WTC11 (cell line): ENCODE results near the gene EIF4B. TPM values are rescaled to one million over a fixed set of nuclear protein-coding genes. Genes with fewer than 3 reads are reported as not detected.

Experiments used
- ATAC-seq: fragments of 200-7000 bp; cut with Tn5 transposase; 2 replicates; pipeline ENCODE4 v1.10.0; 2021; ENCODE audit warnings: mild to moderate bottlenecking, moderate library complexity
- CTCF ChIA-PET: fragments of 300-600 bp; sonication (Branson Sonifier 250); formaldehyde crosslinking; loops from one replicate; lab custom pipeline; 2021; ENCODE audit warnings: antibody characterized with exemption; lab: Charles Lee
- POLR2A ChIA-PET: fragments of 350-600 bp; sonication (Branson Sonifier 250); formaldehyde crosslinking; loops from one replicate; lab custom pipeline; 2021; ENCODE audit warnings: antibody characterized with exemption; lab: Charles Lee
- DNase-seq: peaks from one replicate; pipeline ENCODE4 v3.0.0; 2021; ENCODE audit warnings: low spot score
- H3K27ac Mint-ChIP-seq: 2 replicates; pipeline ENCODE4 v1.8.0; 2021; ENCODE audit warnings: mixed read lengths
- H3K27me3 Mint-ChIP-seq: 2 replicates; pipeline ENCODE4 v1.8.0; 2021; ENCODE audit warnings: low read depth, mild to moderate bottlenecking, moderate library complexity, mixed read lengths
- H3K36me3 Mint-ChIP-seq: 2 replicates; pipeline ENCODE4 v1.8.0; 2021; ENCODE audit warnings: mixed read lengths
- H3K4me1 Mint-ChIP-seq: 2 replicates; pipeline ENCODE4 v1.8.0; 2022; ENCODE audit warnings: mixed read lengths
- H3K4me3 Mint-ChIP-seq: 2 replicates; pipeline ENCODE4 v1.8.0; 2021; ENCODE audit warnings: mild to moderate bottlenecking, moderate library complexity, mixed read lengths
- H3K9me3 Mint-ChIP-seq: 2 replicates; pipeline ENCODE4 v1.8.0; 2021; ENCODE audit warnings: mixed read lengths
- CBFB ChIP-seq: sonication (generic); formaldehyde crosslinking; IDR thresholded peaks from 2 replicates; pipeline ENCODE4 v1.8.1; 2022; ENCODE audit warnings: mild to moderate bottlenecking, low read depth, missing genetic modification reagents
- ELF4 ChIP-seq: sonication (generic); formaldehyde crosslinking; IDR thresholded peaks from 2 replicates; pipeline ENCODE4 v1.8.1; 2022; ENCODE audit warnings: low read depth, mild to moderate bottlenecking, moderate library complexity, missing genetic modification reagents
- FOXK1 ChIP-seq: sonication (generic); formaldehyde crosslinking; IDR thresholded peaks from 2 replicates; pipeline ENCODE4 v1.8.0; 2022; ENCODE audit warnings: mild to moderate bottlenecking, moderate library complexity, missing genetic modification reagents
- GABPB1 ChIP-seq: sonication (generic); formaldehyde crosslinking; IDR thresholded peaks from 2 replicates; pipeline ENCODE4 v1.8.1; 2023; ENCODE audit warnings: mild to moderate bottlenecking, missing genetic modification reagents
- NR3C1 ChIP-seq: sonication (generic); formaldehyde crosslinking; conservative IDR thresholded peaks from 2 replicates; pipeline ENCODE4 v1.8.1; 2023; ENCODE audit warnings: low read depth, mild to moderate bottlenecking, missing genetic modification reagents
- TCF7 ChIP-seq: sonication (generic); formaldehyde crosslinking; IDR thresholded peaks from 2 replicates; pipeline ENCODE4 v1.8.0; 2022; ENCODE audit warnings: mild to moderate bottlenecking, low read depth, missing genetic modification reagents, moderate library complexity
- ZBTB21 ChIP-seq: sonication (generic); formaldehyde crosslinking; IDR thresholded peaks from 2 replicates; pipeline ENCODE4 v1.8.1; 2023; ENCODE audit warnings: mild to moderate bottlenecking, missing genetic modification reagents, borderline replicate concordance
- ZNF121 ChIP-seq: sonication (generic); formaldehyde crosslinking; IDR thresholded peaks from 2 replicates; pipeline ENCODE4 v1.8.0; 2023; ENCODE audit warnings: missing genetic modification reagents
- total RNA-seq: library from RNA; stranded (reverse); gene quantifications from 3 replicates; pipeline ENCODE4 v1.2.3, GENCODE V29; 2021
- TF ChIP-seq, protein P1 (sequence below): sonication (generic); formaldehyde crosslinking; IDR thresholded peaks from 2 replicates; pipeline ENCODE4 v1.8.1; 2022; ENCODE audit warnings: missing genetic modification reagents, borderline replicate concordance
- TF ChIP-seq, protein P2 (sequence below): sonication (generic); formaldehyde crosslinking; IDR thresholded peaks from 2 replicates; pipeline ENCODE4 v1.8.0; 2022; ENCODE audit warnings: mild to moderate bottlenecking, missing genetic modification reagents
- TF ChIP-seq, protein P3 (sequence below): sonication (generic); formaldehyde crosslinking; IDR thresholded peaks from 2 replicates; pipeline ENCODE4 v1.8.1; 2023; ENCODE audit warnings: mild to moderate bottlenecking, missing genetic modification reagents, moderate library complexity
- TF ChIP-seq, protein P4 (sequence below): sonication (generic); formaldehyde crosslinking; IDR thresholded peaks from 2 replicates; pipeline ENCODE4 v1.8.1; 2023; ENCODE audit warnings: mild to moderate bottlenecking, missing genetic modification reagents
- TF ChIP-seq, protein P5 (sequence below): fragments of 200-600 bp; IDR thresholded peaks from 2 replicates; pipeline ENCODE4 v1.8.0; 2022; ENCODE audit warnings: antibody characterized with exemption
- TF ChIP-seq, protein P6 (sequence below): fragments of 250-450 bp; sonication (Bioruptor Pico); IDR thresholded peaks from 2 replicates; pipeline ENCODE4 v1.9.0; 2021; ENCODE audit warnings: moderate library complexity, mild to moderate bottlenecking, inconsistent platforms, borderline replicate concordance
- TF ChIP-seq, protein P7 (sequence below): sonication (generic); formaldehyde crosslinking; IDR thresholded peaks from 2 replicates; pipeline ENCODE4 v1.8.1; 2023; ENCODE audit warnings: mild to moderate bottlenecking, moderate library complexity, missing genetic modification reagents
- TF ChIP-seq, protein P8 (sequence below): sonication (generic); formaldehyde crosslinking; IDR thresholded peaks from 2 replicates; pipeline ENCODE4 v1.8.0; 2022; ENCODE audit warnings: missing genetic modification reagents

The EIF4B gene
- total RNA-seq, 1 experiment from 2014 or later, result 730 TPM

DNA sequence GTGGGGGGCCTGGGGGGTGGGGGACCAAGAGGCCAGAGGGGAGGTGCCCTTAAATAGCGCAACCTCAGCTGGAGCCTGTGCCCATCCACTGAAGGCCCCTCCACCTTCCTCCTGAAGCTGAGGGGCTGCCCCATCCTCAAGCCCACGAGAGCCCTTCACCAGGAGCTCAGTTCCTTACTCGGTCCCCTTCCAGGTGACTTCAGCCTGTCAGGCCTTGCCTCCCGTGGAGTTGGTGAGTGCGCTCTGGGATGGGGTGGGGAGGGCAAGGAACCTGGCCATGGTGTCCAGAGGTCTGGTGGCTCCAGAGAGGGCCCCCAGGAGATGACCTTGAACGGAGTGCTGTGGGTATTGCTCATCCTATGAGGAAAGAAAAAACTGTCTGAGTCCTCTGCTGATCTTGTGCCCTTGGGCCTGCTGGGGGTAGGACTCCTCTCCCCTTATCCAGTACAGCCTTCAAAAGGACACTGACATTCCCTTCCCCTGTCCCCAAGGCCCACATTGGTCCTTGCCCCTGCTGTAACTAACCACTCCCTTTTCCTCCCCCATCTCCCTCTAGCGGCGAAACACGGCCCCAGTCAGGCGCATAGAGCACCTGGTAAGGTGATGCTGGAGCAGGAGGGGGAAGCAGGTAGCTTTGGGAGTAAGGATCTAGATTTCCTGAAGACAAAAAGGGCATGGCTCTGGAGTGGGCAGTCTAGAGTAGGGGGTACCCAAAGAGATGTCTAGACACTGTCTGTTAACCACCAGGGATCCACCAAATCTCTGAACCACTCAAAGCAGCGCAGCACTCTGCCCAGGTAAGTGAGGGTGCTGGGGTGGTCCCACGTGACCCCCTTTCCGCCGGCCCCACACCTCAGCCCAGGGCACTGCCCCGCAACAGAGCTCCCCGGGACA lies 47.2 kb downstream of the EIF4B start:
- ATAC-seq (peak; percentile 59), DNase-seq (peak; percentile 91)
- TF ChIP-seq, protein P1, sequence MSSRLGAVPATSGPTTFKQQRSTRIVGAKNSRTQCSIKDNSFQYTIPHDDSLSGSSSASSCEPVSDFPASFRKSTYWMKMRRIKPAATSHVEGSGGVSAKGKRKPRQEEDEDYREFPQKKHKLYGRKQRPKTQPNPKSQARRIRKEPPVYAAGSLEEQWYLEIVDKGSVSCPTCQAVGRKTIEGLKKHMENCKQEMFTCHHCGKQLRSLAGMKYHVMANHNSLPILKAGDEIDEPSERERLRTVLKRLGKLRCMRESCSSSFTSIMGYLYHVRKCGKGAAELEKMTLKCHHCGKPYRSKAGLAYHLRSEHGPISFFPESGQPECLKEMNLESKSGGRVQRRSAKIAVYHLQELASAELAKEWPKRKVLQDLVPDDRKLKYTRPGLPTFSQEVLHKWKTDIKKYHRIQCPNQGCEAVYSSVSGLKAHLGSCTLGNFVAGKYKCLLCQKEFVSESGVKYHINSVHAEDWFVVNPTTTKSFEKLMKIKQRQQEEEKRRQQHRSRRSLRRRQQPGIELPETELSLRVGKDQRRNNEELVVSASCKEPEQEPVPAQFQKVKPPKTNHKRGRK (CRISPR knock-in tag), result no peak
- TF ChIP-seq ELF4 (no peak), CBFB (no peak), FOXK1 (0 out of 2 replicates have a peak, but pooled peaks have one; percentile 42)
- TF ChIP-seq, protein P2, sequence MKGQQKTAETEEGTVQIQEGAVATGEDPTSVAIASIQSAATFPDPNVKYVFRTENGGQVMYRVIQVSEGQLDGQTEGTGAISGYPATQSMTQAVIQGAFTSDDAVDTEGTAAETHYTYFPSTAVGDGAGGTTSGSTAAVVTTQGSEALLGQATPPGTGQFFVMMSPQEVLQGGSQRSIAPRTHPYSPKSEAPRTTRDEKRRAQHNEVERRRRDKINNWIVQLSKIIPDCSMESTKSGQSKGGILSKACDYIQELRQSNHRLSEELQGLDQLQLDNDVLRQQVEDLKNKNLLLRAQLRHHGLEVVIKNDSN (CRISPR knock-in tag), result peak; percentile 74
- TF ChIP-seq, protein P3, sequence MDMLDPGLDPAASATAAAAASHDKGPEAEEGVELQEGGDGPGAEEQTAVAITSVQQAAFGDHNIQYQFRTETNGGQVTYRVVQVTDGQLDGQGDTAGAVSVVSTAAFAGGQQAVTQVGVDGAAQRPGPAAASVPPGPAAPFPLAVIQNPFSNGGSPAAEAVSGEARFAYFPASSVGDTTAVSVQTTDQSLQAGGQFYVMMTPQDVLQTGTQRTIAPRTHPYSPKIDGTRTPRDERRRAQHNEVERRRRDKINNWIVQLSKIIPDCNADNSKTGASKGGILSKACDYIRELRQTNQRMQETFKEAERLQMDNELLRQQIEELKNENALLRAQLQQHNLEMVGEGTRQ, result peak; percentile 85
- TF ChIP-seq, protein P4, sequence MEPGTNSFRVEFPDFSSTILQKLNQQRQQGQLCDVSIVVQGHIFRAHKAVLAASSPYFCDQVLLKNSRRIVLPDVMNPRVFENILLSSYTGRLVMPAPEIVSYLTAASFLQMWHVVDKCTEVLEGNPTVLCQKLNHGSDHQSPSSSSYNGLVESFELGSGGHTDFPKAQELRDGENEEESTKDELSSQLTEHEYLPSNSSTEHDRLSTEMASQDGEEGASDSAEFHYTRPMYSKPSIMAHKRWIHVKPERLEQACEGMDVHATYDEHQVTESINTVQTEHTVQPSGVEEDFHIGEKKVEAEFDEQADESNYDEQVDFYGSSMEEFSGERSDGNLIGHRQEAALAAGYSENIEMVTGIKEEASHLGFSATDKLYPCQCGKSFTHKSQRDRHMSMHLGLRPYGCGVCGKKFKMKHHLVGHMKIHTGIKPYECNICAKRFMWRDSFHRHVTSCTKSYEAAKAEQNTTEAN, result 0 out of 2 replicates have a peak, but pooled peaks have one; percentile 38
- TF ChIP-seq, protein P5, sequence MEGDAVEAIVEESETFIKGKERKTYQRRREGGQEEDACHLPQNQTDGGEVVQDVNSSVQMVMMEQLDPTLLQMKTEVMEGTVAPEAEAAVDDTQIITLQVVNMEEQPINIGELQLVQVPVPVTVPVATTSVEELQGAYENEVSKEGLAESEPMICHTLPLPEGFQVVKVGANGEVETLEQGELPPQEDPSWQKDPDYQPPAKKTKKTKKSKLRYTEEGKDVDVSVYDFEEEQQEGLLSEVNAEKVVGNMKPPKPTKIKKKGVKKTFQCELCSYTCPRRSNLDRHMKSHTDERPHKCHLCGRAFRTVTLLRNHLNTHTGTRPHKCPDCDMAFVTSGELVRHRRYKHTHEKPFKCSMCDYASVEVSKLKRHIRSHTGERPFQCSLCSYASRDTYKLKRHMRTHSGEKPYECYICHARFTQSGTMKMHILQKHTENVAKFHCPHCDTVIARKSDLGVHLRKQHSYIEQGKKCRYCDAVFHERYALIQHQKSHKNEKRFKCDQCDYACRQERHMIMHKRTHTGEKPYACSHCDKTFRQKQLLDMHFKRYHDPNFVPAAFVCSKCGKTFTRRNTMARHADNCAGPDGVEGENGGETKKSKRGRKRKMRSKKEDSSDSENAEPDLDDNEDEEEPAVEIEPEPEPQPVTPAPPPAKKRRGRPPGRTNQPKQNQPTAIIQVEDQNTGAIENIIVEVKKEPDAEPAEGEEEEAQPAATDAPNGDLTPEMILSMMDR, result peak; percentile 79
- Mint-ChIP-seq H3K36me3 (peaks cover 7% of the 10 kb centered on the region), H3K27me3 (peaks cover 36% of the 10 kb centered on the region), H3K27ac (peak overlapping the region; percentile 98), H3K9me3 (no peaks in the 10 kb centered on the region), H3K4me1 (peaks cover 39% of the 10 kb centered on the region), H3K4me3 (peak overlapping the region; percentile 94)
- ChIA-PET POLR2A (interaction anchor here (0.6 to 1.9 kb wide), 3 partner anchors 12 to 313 kb away, joined by 4 to 10 read pairs (median 4); partner anchors contain the start of gene EIF4B), CTCF (interaction anchor here (0.6 to 5.6 kb wide), 40 partner anchors 10 to 1387 kb away, joined by 3 to 151 read pairs (median 4); partner anchors contain the start of genes AAAS, CSAD, EIF4B and IGFBP6)

DNA sequence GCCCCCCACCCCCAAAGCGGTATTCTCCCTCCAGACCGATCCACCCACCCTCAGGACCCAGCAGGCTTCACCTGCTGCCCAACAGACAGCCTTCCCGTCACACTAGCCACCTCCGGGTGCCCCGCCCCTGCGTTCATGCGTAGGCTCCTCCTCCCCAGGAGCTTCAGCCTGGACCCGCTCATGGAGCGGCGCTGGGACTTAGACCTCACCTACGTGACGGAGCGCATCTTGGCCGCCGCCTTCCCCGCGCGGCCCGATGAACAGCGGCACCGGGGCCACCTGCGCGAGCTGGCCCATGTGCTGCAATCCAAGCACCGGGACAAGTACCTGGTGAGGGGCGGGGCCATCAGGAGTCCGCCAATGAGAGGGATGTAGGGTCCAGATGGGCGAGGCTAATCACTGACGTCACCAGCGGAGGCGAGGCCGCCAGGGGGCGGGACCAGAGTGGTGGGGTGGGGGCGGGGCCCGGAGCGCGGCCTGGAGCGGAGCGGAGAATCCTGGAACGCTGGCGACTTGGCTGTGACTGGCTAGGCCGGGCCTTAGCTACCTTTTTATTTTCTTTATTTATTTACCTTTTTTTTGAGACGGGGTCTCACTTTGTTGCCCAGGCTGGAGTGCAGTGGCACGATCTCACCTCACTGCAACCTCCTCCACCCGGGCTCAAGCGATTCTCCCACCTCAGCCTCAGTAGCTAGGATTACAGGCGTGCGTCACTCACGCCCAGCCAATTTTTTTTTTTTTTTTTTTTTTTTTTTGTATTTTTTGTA lies 48.0 kb downstream of the EIF4B start:
- Mint-ChIP-seq H3K4me3 (peak overlapping the region; percentile 94), H3K27me3 (peaks cover 40% of the 10 kb centered on the region), H3K36me3 (peaks cover 7% of the 10 kb centered on the region), H3K27ac (peak overlapping the region; percentile 98), H3K4me1 (peaks cover 30% of the 10 kb centered on the region), H3K9me3 (no peaks in the 10 kb centered on the region)
- peak; percentile 75 for ATAC-seq
- CTCF ChIA-PET, result interaction anchor here (0.6 to 5.6 kb wide), 44 partner anchors 8 to 1387 kb away, joined by 3 to 151 read pairs (median 4); partner anchors contain the start of genes AAAS, CSAD, EIF4B and IGFBP6
- peak; percentile 97 for DNase-seq
- POLR2A ChIA-PET, result interaction anchor here (0.7 to 1.9 kb wide), 5 partner anchors 9 to 48 kb away, joined by 3 to 10 read pairs (median 3); partner anchors contain the start of genes EIF4B and SPRYD3
- 0 out of 2 replicates have a peak, but pooled peaks have one; percentile 46 for TF ChIP-seq ZBTB21
- TF ChIP-seq TCF7 (CRISPR knock-in tag), result no peak
- TF ChIP-seq, protein P6, sequence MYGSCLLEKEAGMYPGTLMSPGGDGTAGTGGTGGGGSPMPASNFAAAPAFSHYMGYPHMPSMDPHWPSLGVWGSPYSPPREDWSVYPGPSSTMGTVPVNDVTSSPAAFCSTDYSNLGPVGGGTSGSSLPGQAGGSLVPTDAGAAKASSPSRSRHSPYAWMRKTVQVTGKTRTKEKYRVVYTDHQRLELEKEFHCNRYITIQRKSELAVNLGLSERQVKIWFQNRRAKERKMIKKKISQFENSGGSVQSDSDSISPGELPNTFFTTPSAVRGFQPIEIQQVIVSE, result no peak
- TF ChIP-seq, protein P7, sequence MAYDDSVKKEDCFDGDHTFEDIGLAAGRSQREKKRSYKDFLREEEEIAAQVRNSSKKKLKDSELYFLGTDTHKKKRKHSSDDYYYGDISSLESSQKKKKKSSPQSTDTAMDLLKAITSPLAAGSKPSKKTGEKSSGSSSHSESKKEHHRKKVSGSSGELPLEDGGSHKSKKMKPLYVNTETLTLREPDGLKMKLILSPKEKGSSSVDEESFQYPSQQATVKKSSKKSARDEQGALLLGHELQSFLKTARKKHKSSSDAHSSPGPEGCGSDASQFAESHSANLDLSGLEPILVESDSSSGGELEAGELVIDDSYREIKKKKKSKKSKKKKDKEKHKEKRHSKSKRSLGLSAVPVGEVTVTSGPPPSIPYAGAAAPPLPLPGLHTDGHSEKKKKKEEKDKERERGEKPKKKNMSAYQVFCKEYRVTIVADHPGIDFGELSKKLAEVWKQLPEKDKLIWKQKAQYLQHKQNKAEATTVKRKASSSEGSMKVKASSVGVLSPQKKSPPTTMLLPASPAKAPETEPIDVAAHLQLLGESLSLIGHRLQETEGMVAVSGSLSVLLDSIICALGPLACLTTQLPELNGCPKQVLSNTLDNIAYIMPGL (CRISPR knock-in tag), result no peak
- no peak for TF ChIP-seq NR3C1 (CRISPR knock-in tag)
- TF ChIP-seq, protein P8, sequence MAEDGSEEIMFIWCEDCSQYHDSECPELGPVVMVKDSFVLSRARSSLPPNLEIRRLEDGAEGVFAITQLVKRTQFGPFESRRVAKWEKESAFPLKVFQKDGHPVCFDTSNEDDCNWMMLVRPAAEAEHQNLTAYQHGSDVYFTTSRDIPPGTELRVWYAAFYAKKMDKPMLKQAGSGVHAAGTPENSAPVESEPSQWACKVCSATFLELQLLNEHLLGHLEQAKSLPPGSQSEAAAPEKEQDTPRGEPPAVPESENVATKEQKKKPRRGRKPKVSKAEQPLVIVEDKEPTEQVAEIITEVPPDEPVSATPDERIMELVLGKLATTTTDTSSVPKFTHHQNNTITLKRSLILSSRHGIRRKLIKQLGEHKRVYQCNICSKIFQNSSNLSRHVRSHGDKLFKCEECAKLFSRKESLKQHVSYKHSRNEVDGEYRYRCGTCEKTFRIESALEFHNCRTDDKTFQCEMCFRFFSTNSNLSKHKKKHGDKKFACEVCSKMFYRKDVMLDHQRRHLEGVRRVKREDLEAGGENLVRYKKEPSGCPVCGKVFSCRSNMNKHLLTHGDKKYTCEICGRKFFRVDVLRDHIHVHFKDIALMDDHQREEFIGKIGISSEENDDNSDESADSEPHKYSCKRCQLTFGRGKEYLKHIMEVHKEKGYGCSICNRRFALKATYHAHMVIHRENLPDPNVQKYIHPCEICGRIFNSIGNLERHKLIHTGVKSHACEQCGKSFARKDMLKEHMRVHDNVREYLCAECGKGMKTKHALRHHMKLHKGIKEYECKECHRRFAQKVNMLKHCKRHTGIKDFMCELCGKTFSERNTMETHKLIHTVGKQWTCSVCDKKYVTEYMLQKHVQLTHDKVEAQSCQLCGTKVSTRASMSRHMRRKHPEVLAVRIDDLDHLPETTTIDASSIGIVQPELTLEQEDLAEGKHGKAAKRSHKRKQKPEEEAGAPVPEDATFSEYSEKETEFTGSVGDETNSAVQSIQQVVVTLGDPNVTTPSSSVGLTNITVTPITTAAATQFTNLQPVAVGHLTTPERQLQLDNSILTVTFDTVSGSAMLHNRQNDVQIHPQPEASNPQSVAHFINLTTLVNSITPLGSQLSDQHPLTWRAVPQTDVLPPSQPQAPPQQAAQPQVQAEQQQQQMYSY (CRISPR knock-in tag), result no peak
- TF ChIP-seq ZNF121 (CRISPR knock-in tag), result peak; percentile 43; the same call in 1 of the 2 replicates
- 0 out of 2 replicates have a peak, but pooled peaks have one; percentile 35 for TF ChIP-seq GABPB1 (CRISPR knock-in tag)
